H1 (cell line): ENCODE results near the gene OVOL3. TPM values are rescaled to one million over a fixed set of nuclear protein-coding genes. Genes with fewer than 3 reads are reported as not detected.

Experiments
- CTCF ChIA-PET: fragments of 300-600 bp; sonication (Branson Sonifier 250); formaldehyde crosslinking; loops from one replicate; lab custom pipeline; 2021; ENCODE audit not compliant: partially characterized antibody; lab: Charles Lee
- POLR2A ChIA-PET: fragments of 300-600 bp; sonication (Branson Sonifier 250); formaldehyde crosslinking; loops from one replicate; lab custom pipeline; 2021; ENCODE audit warnings: inconsistent platforms; ENCODE audit not compliant: partially characterized antibody; lab: Charles Lee
- DNase-seq, 2 experiments: peaks; one replicate each; pipeline versions ENCODE4 v3.0.0 to v3.0.0-alpha.2; 2010 to 2022; ENCODE audit warnings: low spot score in 2 of 2, low read depth in 1 of 2, mixed read lengths in 1 of 2
- FAIRE-seq: peaks from 2 replicates; lab custom pipeline; 2011; peaks lifted over from hg19 to GRCh38; lab: Jason Lieb, UNC
- H2AFZ ChIP-seq: 2 replicates; pipeline ENCODE4 v1.8.1; 2012; ENCODE audit warnings: low read length, inconsistent platforms
- H2AK5ac ChIP-seq: 2 replicates; pipeline ENCODE4 v1.6.1; 2013; ENCODE audit warnings: low read depth, low read length
- H2BK120ac ChIP-seq: replicated peaks from 2 replicates; pipeline ENCODE3; 2013; ENCODE audit warnings: low read depth, low read length, inconsistent platforms
- H2BK12ac ChIP-seq: 2 replicates; pipeline ENCODE4 v1.6.1; 2013; ENCODE audit warnings: low read depth, low read length
- H2BK15ac ChIP-seq: 2 replicates; pipeline ENCODE4 v1.6.1; 2013; ENCODE audit warnings: low read length
- H2BK20ac ChIP-seq: 2 replicates; pipeline ENCODE4 v1.6.1; 2013; ENCODE audit warnings: low read length
- H2BK5ac ChIP-seq: 2 replicates; pipeline ENCODE4 v1.6.1; 2013; ENCODE audit warnings: low read depth, low read length
- H3K14ac ChIP-seq: 2 replicates; pipeline ENCODE4 v1.6.1; 2013; ENCODE audit warnings: inconsistent platforms; ENCODE audit not compliant: insufficient read length
- H3K18ac ChIP-seq: 2 replicates; pipeline ENCODE4 v1.6.1; 2013; ENCODE audit warnings: low read length; ENCODE audit errors: extremely low read depth
- H3K23ac ChIP-seq: 2 replicates; pipeline ENCODE4 v1.6.1; 2013; ENCODE audit warnings: inconsistent platforms; ENCODE audit not compliant: insufficient read length
- H3K23me2 ChIP-seq: 2 replicates; pipeline ENCODE4 v1.6.1; 2013; ENCODE audit warnings: low read depth, low read length
- H3K27ac ChIP-seq: 2 replicates; pipeline ENCODE4 v1.6.1; 2011; ENCODE audit warnings: low read depth, low read length, inconsistent platforms
- H3K27me3 ChIP-seq, 4 experiments: replicated peaks in 1 of 4; 1 replicate in 1 of 4; 2 replicates in 3 of 4; pipeline versions ENCODE4 v1.6.1 to v1.8.1; 2011 to 2013; ENCODE audit warnings: low read length in 3 of 4, mild to moderate bottlenecking in 3 of 4, inconsistent platforms in 2 of 4, mixed read lengths in 2 of 4, moderate library complexity in 1 of 4; ENCODE audit not compliant: control insufficient read depth in 3 of 4, insufficient read depth in 3 of 4; ENCODE audit errors: extremely low read depth in 1 of 4
- H3K36me3 ChIP-seq, 4 experiments: 2 replicates each; pipeline versions ENCODE4 v1.6.1 to v1.8.1; 2011 to 2013; ENCODE audit warnings: mild to moderate bottlenecking in 4 of 4, low read length in 3 of 4, moderate library complexity in 2 of 4, control low read depth in 1 of 4, inconsistent platforms in 1 of 4; ENCODE audit not compliant: insufficient read depth in 4 of 4, control insufficient read depth in 2 of 4
- H3K4ac ChIP-seq: replicated peaks from 2 replicates; pipeline ENCODE3; 2013; ENCODE audit warnings: low read length, low read depth, mixed read lengths, inconsistent platforms; ENCODE audit not compliant: insufficient read length
- H3K4me1 ChIP-seq, 4 experiments: replicated peaks in 1 of 4; 1 replicate in 1 of 4; 2 replicates in 3 of 4; pipeline versions ENCODE4 v1.6.1 to v1.8.1; 2011 to 2013; ENCODE audit warnings: low read length in 3 of 4, inconsistent platforms in 2 of 4, mixed read lengths in 1 of 4; ENCODE audit not compliant: insufficient read depth in 4 of 4, control insufficient read depth in 3 of 4
- H3K4me2 ChIP-seq, 2 experiments: 2 replicates each; pipeline versions ENCODE4 v1.6.1 to v1.8.1; 2011 to 2013; ENCODE audit warnings: low read depth in 2 of 2, low read length in 2 of 2, control low read depth in 1 of 2, inconsistent platforms in 1 of 2, mild to moderate bottlenecking in 1 of 2; ENCODE audit not compliant: insufficient read depth in 1 of 2
- H3K4me3 ChIP-seq, 4 experiments: fragments of 200-600, 300-600 bp in 1 of 4; sonication (generic), shearing (Covaris generic), sonication (Bioruptor Twin) in 1 of 4; 2 replicates each; pipeline versions ENCODE4 v1.5.1 to v1.8.1; 2011 to 2016; ENCODE audit warnings: low read length in 4 of 4, low read depth in 3 of 4, control low read depth in 2 of 4, inconsistent platforms in 2 of 4, mild to moderate bottlenecking in 2 of 4, mixed read lengths in 1 of 4, moderate library complexity in 1 of 4; ENCODE audit not compliant: insufficient read depth in 2 of 4; ENCODE audit errors: extremely low read depth in 1 of 4
- H3K56ac ChIP-seq: replicated peaks from 2 replicates; pipeline ENCODE3; 2013; ENCODE audit warnings: low read depth, mild to moderate bottlenecking, mixed read lengths, low read length, inconsistent platforms; ENCODE audit not compliant: insufficient read length
- H3K79me1 ChIP-seq: 2 replicates; pipeline ENCODE4 v1.6.1; 2013; ENCODE audit warnings: low read depth, low read length, control low read depth
- H3K79me2 ChIP-seq, 2 experiments: 2 replicates each; pipeline versions ENCODE4 v1.6.1 to v1.8.1; 2012 to 2013; ENCODE audit warnings: low read length in 2 of 2, mild to moderate bottlenecking in 2 of 2, inconsistent platforms in 1 of 2; ENCODE audit not compliant: insufficient read depth in 2 of 2, control insufficient read depth in 1 of 2
- H3K9ac ChIP-seq, 4 experiments: replicated peaks in 1 of 4; 1 replicate in 1 of 4; 2 replicates in 3 of 4; pipeline versions ENCODE4 v1.6.1 to v1.8.1; 2011 to 2013; ENCODE audit warnings: low read depth in 3 of 4, low read length in 3 of 4, control low read depth in 2 of 4, mild to moderate bottlenecking in 2 of 4, moderate library complexity in 2 of 4, inconsistent platforms in 1 of 4; ENCODE audit errors: extremely low read depth in 1 of 4
- H3K9me3 ChIP-seq, 2 experiments: 2 replicates each; pipeline versions ENCODE4 v1.6.1 to v1.8.1; 2012 to 2013; ENCODE audit warnings: mild to moderate bottlenecking in 2 of 2, moderate library complexity in 2 of 2, control low read depth in 1 of 2, inconsistent platforms in 1 of 2, low read depth in 1 of 2, low read length in 1 of 2, mixed read lengths in 1 of 2; ENCODE audit not compliant: insufficient read depth in 2 of 2
- H4K20me1 ChIP-seq, 2 experiments: replicated peaks in 1 of 2; 2 replicates each; pipeline versions ENCODE3 to v1.8.1; 2011 to 2013; ENCODE audit warnings: inconsistent platforms in 2 of 2, low read length in 2 of 2, mild to moderate bottlenecking in 1 of 2; ENCODE audit not compliant: insufficient read depth in 2 of 2, control insufficient read depth in 1 of 2
- H4K5ac ChIP-seq: 2 replicates; pipeline ENCODE4 v1.6.1; 2013; ENCODE audit warnings: low read length, low read depth, mixed read lengths, inconsistent platforms; ENCODE audit not compliant: insufficient read length
- H4K8ac ChIP-seq: 2 replicates; pipeline ENCODE4 v1.8.0; 2013; ENCODE audit warnings: mild to moderate bottlenecking, moderate library complexity, low read length, inconsistent platforms; ENCODE audit not compliant: insufficient read depth; ENCODE audit errors: extremely low read depth
- H4K91ac ChIP-seq: replicated peaks from 2 replicates; pipeline ENCODE3; 2013; ENCODE audit warnings: low read length, mixed read lengths, inconsistent platforms; ENCODE audit not compliant: insufficient read length
- GTF2F1 ChIP-seq: IDR thresholded peaks from 2 replicates; pipeline ENCODE4 v1.6.1; 2012; ENCODE audit warnings: low read depth, low read length, improper control_type of control experiment, borderline replicate concordance
- JUN ChIP-seq: IDR thresholded peaks from 2 replicates; pipeline ENCODE4 v1.6.1; 2011; ENCODE audit warnings: low read depth, mild to moderate bottlenecking, improper control_type of control experiment, low read length
- POU5F1 ChIP-seq: IDR thresholded peaks from 2 replicates; pipeline ENCODE4 v1.6.1; 2011; ENCODE audit warnings: low read depth, mild to moderate bottlenecking, low read length, moderate library complexity
- RNF2 ChIP-seq: fragments of 200-900, 300-1000 bp; sonication (generic); IDR thresholded peaks from 2 replicates; pipeline ENCODE4 v1.7.1; 2016; ENCODE audit warnings: borderline replicate concordance, low read depth, mild to moderate bottlenecking, antibody characterized with exemption, low read length; ENCODE audit not compliant: poor library complexity, severe bottlenecking; ENCODE audit errors: missing control alignments
- SAP30 ChIP-seq: fragments of 300-600 bp; sonication (generic); IDR thresholded peaks from 2 replicates; pipeline ENCODE4 v1.7.1; 2012; ENCODE audit warnings: low read length, moderate library complexity, mild to moderate bottlenecking, inconsistent platforms; ENCODE audit not compliant: insufficient read depth, insufficient replicate concordance
- WGBS, 2 experiments: shearing (Covaris generic) in 1 of 2; methylation state at CpG; one replicate each; pipeline versions ENCODE4 v1.1.6 to v1.1.7; 2013 to 2015; ENCODE audit warnings: low lambda C conversion rate in 2 of 2, mixed read lengths in 2 of 2, inconsistent platforms in 1 of 2, low coverage in 1 of 2, missing lambda C conversion rate in 1 of 2; ENCODE audit not compliant: insufficient replicate concordance in 2 of 2, insufficient coverage in 1 of 2, insufficient read length in 1 of 2; ENCODE audit errors: extremely low coverage in 1 of 2, missing lambda C conversion rate in 1 of 2; 5-methylcytosine and 5-hydroxymethylcytosine counted together
- polyA plus RNA-seq, 7 experiments: library from polyadenylated mRNA; depleted of rRNA in 3 of 7; stranded (reverse) in 5 of 7; unstranded in 2 of 7; fragments of >200 nt in 5 of 7; fragments of 200-250 nt in 2 of 7; gene quantifications; 1 replicate in 5 of 7; 2 replicates in 1 of 7; 4 replicates in 1 of 7; pipeline versions ENCODE4 v1.2.1 to v1.2.3, GENCODE V29; 2011 to 2013; ENCODE audit warnings: missing spikeins in 2 of 7, mixed read lengths in 2 of 7
- total RNA-seq: library from RNA; stranded (reverse); fragmentation: NEBNext Ultra II Directional; extraction: Animal tissue kit (Norgen Biotek cat#: 25700); gene quantifications from 2 replicates; pipeline ENCODE4 v1.2.1, GENCODE V29; 2021

OVOL3 gene
- total and polyA plus RNA-seq, 2 of the 8 experiments (the other 6 are each of a cell fraction or from before 2014, with no cell fraction given): 0.45 TPM; not detected in 1

GRCh38 chr19:36090910-36091695, 19.8 kb upstream of the OVOL3 start:
- H3K23ac ChIP-seq: no peak overlapping the region
- H3K79me2 ChIP-seq: no peaks in the 10 kb centered on the region
- no peak overlapping the region for H3K9ac ChIP-seq
- no peak overlapping the region for H2AK5ac ChIP-seq
- H4K8ac ChIP-seq: no peak overlapping the region
- no peaks in the 10 kb centered on the region for H3K79me1 ChIP-seq
- no peak overlapping the region for H2BK12ac ChIP-seq
- H3K4me3 ChIP-seq: no peak overlapping the region
- 84% methylated on average over 13 of the region's 13 CpGs; no CpG with 5 or more reads in 1 of the 2 experiments for WGBS, 2 experiments
- H3K14ac ChIP-seq: no peak overlapping the region
- peaks cover 2 to 17% of the 10 kb centered on the region in 2 experiments for H4K20me1 ChIP-seq
- H3K36me3 ChIP-seq: peaks cover 27 to 74% (median 58%) of the 10 kb centered on the region in 4 experiments; a peak in 7 of 8 replicates
- no peak overlapping the region for H3K56ac ChIP-seq
- H3K27ac ChIP-seq: no peak overlapping the region
- no peak overlapping the region for H3K18ac ChIP-seq
- no peak overlapping the region for H3K4me2 ChIP-seq
- TF ChIP-seq SAP30: no peak
- TF ChIP-seq RNF2: no peak
- no peak for TF ChIP-seq JUN
- TF ChIP-seq GTF2F1: no peak
- no peak for TF ChIP-seq POU5F1
- CTCF ChIA-PET: interaction anchor here (0.6 to 1.2 kb wide), 3 partner anchors 22 to 389 kb away, joined by 3 to 5 read pairs (median 3); no protein-coding TSS in a partner anchor
- DNase-seq: no peak
- POLR2A ChIA-PET: interaction anchor here (1.4 to 3.1 kb wide), 3 partner anchors 8 to 12 kb away, joined by 4 to 17 read pairs (median 9); no protein-coding TSS in a partner anchor
- no peak overlapping the region for H4K5ac ChIP-seq
- H2BK15ac ChIP-seq: no peak overlapping the region
- no peak for FAIRE-seq
- H3K4ac ChIP-seq: no peak overlapping the region
- H3K9me3 ChIP-seq: no peaks in the 10 kb centered on the region
- H4K91ac ChIP-seq: no peak overlapping the region
- H2BK120ac ChIP-seq: no peak overlapping the region
- no peak overlapping the region for H2BK5ac ChIP-seq
- no peak overlapping the region for H2BK20ac ChIP-seq
- no peaks in the 10 kb centered on the region for H3K4me1 ChIP-seq
- H3K27me3 ChIP-seq: no peaks in the 10 kb centered on the region
- no peak overlapping the region for H2AFZ ChIP-seq
- H3K23me2 ChIP-seq: no peaks in the 10 kb centered on the region
